Measurements from ENCODE around the gene USP31.

The USP31 gene

GRCh38 chr16:23092801-23093117 lies 56.5 kb downstream of the USP31 start:
- H3K27ac ChIP-seq = no peak overlapping the region
- TF ChIP-seq CTCF (conservative IDR thresholded peaks at IDR 0.05) = no peak

- TF ChIP-seq CTCF (conservative IDR thresholded peaks at IDR 0.05) = no peak
- no peak overlapping the region for H3K27ac ChIP-seq
Observed at GRCh38 chr16:23092072-23092800, 57.0 kb downstream of the USP31 start.

GRCh38 chr16:23089111-23089510 lies 60.1 kb downstream of the USP31 start:
- no peak for TF ChIP-seq CTCF (conservative IDR thresholded peaks at IDR 0.05)
- H3K27ac ChIP-seq = no peak overlapping the region

- no peak for TF ChIP-seq CTCF (conservative IDR thresholded peaks at IDR 0.05)
- no peak overlapping the region for H3K27ac ChIP-seq
Observed at GRCh38 chr16:23088018-23088417, 61.2 kb downstream of the USP31 start.

- no peak overlapping the region for H3K27ac ChIP-seq
Observed at GRCh38 chr16:23085949-23086348, 63.3 kb downstream of the USP31 start.

GRCh38 chr16:23082161-23082788 lies 67.0 kb downstream of the USP31 start:
- peak overlapping the region; percentile 73 for H3K27ac ChIP-seq
- TF ChIP-seq CTCF (conservative IDR thresholded peaks at IDR 0.05) = no peak

More at GRCh38 chr16:23085949-23086348, 63.3 kb downstream of the USP31 start:
- no peak for TF ChIP-seq CTCF (conservative IDR thresholded peaks at IDR 0.05)

GRCh38 chr16:23081675-23082119 lies 67.6 kb downstream of the USP31 start:
- no peak for TF ChIP-seq CTCF (conservative IDR thresholded peaks at IDR 0.05)
- peak overlapping the region; percentile 73 for H3K27ac ChIP-seq

Data from VCaP (cell line).